Right renal pelvis (tissue), 4 donors: ENCODE results near the gene CYP26A1. TPM values are rescaled to one million over a fixed set of nuclear protein-coding genes. Genes with fewer than 3 reads are reported as not detected.

Experiments used
- DNase-seq, 4 donors: peaks; one replicate each; pipeline ENCODE4 v3.0.0-alpha.2; 2013; ENCODE audit warnings: low read depth in 4 of 4, low spot score in 3 of 4, missing footprints in 1 of 4
- polyA plus RNA-seq, 4 donors: library from polyadenylated mRNA; unstranded; fragments of 120-200 nt; gene quantifications; one replicate each; pipeline ENCODE4 v1.2.1, GENCODE V29; 2013; ENCODE audit not compliant: insufficient read length in 4 of 4

The CYP26A1 gene
- polyA plus RNA-seq: under 1 TPM in 3 of 4 donors, not detected in 1; 0.08 to 0.17 (median 0.11) TPM

- DNase-seq: no peak
Measured at GRCh38 chr10:93073539-93074146, at the start of gene CYP26A1. Gene CYP26A1 (plus strand): TSS chr10:93073893. CDS start chr10:93073935, 42 bp downstream.

GRCh38 chr10:93026072-93026471 lies 47.6 kb upstream of the CYP26A1 start:
- no peak for DNase-seq

GRCh38 chr10:93027508-93027907 lies 46.2 kb upstream of the CYP26A1 start:
- DNase-seq: no peak

GRCh38 chr10:93028883-93029282 lies 44.8 kb upstream of the CYP26A1 start:
- DNase-seq: no peak

GRCh38 chr10:93030409-93030808 lies 43.3 kb upstream of the CYP26A1 start:
- no peak for DNase-seq

- no peak for DNase-seq
Measured at GRCh38 chr10:93032105-93032808, 41.4 kb upstream of the CYP26A1 start.

- DNase-seq: no peak
Measured at GRCh38 chr10:93032809-93033137, 40.9 kb upstream of the CYP26A1 start.

GRCh38 chr10:93034426-93034825 lies 39.3 kb upstream of the CYP26A1 start:
- no peak for DNase-seq

- DNase-seq: no peak
Measured at GRCh38 chr10:93039110-93039509, 34.6 kb upstream of the CYP26A1 start.

- DNase-seq: no peak
Measured at GRCh38 chr10:93039721-93040120, 34.0 kb upstream of the CYP26A1 start.

- no peak for DNase-seq
Measured at GRCh38 chr10:93054486-93054885, 19.2 kb upstream of the CYP26A1 start.

- no peak for DNase-seq
Measured at GRCh38 chr10:93058139-93058538, 15.6 kb upstream of the CYP26A1 start.

GRCh38 chr10:93059975-93060886 lies 13.5 kb upstream of the CYP26A1 start, which contains the start of gene CYP26C1:
Gene CYP26C1 (plus strand): TSS chr10:93060798. CDS start chr10:93061264, 466 bp downstream.
- no peak for DNase-seq

- DNase-seq: no peak
Measured at GRCh38 chr10:93060887-93061593, 12.7 kb upstream of the CYP26A1 start.

- DNase-seq: no peak
Measured at GRCh38 chr10:93061594-93062513, 11.8 kb upstream of the CYP26A1 start.

- DNase-seq: no peak
Measured at GRCh38 chr10:93062514-93063143, 11.1 kb upstream of the CYP26A1 start.

GRCh38 chr10:93063144-93063976 lies 10.3 kb upstream of the CYP26A1 start:
- DNase-seq: no peak

- no peak for DNase-seq
Measured at GRCh38 chr10:93063977-93064660, 9.6 kb upstream of the CYP26A1 start.
